HS-27A (cell line): Measurements from ENCODE around the gene TAB2.

Experiments
- DNase-seq: peaks from one replicate; pipeline ENCODE4 v3.0.0-alpha.2; 2012; ENCODE audit warnings: low read depth, missing footprints

TAB2 gene, protein sequence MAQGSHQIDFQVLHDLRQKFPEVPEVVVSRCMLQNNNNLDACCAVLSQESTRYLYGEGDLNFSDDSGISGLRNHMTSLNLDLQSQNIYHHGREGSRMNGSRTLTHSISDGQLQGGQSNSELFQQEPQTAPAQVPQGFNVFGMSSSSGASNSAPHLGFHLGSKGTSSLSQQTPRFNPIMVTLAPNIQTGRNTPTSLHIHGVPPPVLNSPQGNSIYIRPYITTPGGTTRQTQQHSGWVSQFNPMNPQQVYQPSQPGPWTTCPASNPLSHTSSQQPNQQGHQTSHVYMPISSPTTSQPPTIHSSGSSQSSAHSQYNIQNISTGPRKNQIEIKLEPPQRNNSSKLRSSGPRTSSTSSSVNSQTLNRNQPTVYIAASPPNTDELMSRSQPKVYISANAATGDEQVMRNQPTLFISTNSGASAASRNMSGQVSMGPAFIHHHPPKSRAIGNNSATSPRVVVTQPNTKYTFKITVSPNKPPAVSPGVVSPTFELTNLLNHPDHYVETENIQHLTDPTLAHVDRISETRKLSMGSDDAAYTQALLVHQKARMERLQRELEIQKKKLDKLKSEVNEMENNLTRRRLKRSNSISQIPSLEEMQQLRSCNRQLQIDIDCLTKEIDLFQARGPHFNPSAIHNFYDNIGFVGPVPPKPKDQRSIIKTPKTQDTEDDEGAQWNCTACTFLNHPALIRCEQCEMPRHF

DNA sequence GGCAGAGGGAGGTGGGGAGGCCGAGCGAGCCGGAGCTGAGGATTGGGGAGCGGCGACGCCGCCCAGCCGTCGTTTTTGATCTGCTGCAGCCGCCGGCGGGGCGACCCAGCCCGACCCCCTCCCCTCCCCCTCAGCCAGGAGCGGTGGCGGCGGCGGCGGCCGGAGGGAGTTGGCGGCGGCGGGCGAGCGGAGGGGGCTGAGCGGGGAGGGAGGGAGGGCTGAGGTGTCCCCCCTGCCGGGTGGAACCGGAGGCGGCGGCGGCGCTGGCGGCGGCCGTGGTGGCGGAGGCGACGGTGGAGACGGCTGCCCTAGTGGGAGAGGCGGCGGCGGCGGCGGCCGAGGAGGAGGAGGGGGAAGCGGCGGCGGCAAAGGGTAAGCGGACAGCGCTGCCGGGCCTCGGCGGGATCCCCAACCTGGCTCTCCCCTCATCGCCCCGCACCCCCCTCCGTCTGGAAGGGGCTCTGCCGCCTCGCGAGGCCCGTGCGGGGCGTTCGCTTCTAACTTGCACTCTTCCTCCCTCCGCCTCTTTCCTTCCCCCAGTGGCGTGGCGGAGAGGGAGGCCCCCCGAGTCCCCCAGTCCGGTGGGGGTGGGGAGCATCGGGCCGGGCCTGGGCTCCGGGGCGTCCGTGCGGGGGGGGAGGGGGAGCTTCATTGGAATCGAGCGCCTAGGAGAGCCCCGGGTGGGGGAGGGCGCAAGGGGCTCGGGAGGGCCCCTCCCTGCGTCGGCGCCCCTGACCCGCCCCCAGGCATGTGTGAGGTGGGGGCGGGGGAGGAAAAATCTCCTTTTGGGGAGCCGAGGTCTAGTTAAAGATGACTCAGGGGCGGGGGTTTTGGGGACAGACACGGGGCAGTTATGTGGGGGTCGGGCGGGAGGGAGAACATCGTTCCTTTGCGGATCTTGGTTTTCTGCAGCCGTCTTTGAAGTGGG lies at the start of gene TAB2:
Gene TAB2, plus strand, starts transcription at position 69 of the 928 bp plus-strand sequence. CDS start 52,286 bp downstream, outside the sequence.
- no peak for DNase-seq

DNA sequence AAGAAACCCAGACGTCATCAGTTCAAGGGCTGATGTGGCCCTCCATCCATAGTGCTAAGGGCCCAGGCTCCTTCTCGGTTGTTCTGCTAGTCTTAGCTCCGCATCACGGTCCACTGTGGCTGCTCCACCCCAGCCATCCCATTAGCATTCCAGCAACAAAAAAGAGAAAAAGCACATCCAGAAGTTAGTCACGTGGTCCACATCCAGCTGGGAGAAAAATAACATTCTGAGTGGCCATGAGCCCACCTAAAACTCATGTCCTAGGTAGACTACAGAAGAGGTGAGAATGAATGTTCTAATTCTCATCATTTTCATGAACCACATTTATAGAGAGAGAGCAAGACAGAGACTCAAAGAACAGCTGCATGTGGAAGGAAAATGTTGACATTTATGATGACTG lies 49.4 kb upstream of the TAB2 start:
- DNase-seq: no peak

DNA sequence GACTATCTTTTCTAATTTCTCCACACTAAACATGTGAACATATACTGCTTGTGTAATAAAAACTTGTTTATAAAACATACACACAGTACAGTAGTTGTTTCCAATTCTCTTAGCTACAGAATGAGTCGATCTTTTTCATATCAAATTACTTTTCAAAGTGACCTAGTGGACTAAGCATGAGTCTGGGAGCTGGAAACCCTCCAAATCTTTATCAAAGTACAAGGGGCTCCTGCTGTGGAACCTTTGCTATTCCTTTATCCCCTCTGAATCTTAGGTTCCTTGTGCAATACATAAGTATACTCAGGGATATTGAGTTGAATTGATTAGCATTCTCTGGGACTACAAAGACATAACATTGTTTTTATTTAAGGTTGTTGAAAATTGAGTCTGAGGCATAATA lies 48.7 kb upstream of the TAB2 start:
- DNase-seq: no peak

DNA sequence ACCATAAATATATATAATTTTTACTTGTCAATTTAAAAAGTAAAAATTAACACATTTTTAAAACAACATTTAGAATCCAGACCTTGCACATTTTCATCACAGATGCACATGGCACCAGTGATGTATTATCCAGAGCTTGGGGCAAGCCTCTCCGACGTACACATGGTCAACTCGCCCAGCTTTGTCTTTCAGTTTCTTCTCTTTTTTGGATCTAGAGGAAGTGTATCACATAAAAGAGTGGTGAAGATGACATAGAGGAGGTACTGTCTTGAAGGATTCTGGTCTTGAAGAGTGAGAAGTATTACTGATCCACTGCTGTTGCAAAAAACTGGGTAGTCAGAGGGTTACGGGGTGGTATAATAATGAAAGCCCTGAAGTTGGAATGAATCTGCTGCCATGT lies 46.9 kb upstream of the TAB2 start:
- no peak for DNase-seq

DNA sequence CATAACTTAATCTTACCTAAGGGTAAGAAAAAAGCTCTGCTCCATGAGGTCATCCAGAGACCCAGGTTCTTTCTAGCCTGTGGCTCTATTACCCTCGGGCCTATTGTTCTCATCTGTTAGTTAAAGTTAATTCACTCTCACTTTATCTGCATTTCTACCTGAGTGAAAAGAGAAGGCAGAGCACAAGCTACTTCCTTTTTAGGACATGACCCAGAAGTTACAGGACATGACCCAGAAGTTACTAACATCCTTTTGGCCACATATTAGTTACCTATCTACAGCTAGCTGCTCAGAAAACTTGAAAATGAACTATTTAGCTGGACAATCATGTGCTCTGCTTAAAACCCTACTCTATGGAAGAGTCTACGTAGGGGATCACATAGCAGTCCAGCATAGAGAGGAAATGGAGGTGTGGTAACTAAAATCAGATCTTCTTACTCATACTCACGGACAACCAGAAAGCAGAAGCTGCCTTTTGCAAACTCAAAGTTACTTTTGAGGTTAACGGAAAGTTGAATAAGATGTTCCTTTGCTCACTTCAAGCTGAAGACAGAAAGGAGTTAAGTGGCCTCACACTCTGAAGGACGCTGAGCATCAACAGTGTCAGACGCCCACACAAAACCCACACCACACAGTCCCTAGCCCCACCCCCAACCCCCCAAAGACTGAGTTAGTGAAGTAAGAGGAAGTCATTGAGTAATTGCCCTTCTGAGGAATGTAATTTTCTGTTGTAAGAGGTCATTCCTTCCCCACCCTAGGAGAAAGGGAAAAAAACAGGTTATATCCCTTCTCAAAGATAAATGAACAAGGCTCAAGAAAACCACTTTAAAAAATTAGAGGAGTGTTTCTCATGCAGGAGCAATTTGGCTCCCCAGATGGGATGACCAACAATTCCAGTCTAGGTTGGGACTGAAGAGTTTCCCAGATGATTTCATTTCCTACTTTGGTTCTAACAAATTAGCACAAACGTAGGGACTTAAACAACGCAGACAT lies 45.9 kb upstream of the TAB2 start:
- no peak for DNase-seq

DNA sequence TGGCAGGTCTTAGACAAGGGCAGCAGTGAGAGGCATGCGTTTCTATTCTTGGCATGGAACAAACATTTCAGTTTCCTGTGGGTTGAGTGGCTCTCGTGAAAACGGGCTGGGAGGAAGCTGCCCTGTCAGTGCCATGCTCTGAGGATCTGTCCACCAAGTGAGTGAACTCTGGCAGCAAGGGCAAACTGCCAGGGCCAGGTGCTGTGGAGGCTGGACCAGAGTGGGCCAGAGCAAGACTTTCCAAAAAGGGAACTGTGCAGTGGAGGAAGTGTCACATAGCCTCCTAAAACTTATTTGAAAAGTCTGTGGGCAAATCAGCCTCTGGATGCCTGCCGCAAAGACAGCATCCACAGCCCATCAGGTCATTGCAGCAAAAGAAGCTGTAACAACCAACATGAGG lies 44.2 kb upstream of the TAB2 start:
- no peak for DNase-seq

DNA sequence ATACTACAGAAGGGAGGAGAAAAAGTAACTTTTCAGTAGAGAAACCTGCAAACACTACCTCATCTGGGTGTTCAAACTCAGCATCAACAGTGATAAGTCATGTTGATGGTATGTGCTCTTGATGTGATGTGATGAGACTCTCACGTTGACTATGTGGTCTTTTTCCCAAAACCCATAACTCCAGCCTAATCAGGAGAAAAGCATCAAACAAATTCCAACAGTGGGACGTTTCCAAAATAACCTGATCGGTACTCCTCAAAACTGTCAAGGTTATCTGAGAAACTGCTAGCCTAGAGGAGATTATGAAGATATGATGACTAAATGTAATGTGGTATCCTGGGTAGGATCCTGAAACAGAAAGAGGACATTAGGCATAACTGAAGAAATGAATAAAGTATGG lies 41.9 kb upstream of the TAB2 start:
- DNase-seq: peak; percentile 3

DNA sequence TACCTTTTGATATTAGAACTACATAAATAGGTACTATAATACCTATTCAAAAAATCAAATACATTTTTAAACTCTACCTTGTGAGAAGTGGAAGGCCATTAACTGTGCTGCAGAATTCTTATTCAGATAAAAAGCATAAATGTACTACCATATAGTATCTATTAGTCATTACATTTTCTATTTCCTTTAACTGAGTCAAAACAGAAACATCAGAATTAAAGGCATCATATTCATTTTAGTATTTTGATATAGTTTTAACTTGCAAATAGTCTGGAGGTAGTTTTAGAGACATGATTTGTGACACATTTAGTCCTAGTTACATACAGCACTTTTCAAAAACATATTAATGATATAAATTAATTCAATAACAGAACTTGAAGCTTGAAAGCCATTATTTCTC lies 39.9 kb upstream of the TAB2 start:
- DNase-seq: no peak

DNA sequence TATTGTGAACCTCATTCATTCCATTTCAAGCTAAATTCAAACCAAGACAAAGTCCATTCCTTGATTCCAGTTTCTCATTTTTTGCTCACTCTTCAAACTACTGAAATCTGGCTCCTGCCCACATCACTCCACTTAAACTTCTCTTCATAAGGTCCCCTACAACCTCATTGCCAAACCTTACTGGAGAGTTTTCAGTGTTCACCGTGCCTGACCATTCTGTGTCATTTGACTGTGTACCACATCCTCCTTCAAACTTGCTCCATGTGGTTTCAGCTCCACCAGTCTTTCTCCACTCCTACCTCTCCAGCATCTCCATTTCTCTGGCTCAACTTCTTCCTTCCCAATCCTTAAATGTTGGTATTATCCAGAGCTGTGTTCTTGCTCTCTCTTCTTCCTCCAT lies 38.5 kb upstream of the TAB2 start:
- DNase-seq: no peak

DNA sequence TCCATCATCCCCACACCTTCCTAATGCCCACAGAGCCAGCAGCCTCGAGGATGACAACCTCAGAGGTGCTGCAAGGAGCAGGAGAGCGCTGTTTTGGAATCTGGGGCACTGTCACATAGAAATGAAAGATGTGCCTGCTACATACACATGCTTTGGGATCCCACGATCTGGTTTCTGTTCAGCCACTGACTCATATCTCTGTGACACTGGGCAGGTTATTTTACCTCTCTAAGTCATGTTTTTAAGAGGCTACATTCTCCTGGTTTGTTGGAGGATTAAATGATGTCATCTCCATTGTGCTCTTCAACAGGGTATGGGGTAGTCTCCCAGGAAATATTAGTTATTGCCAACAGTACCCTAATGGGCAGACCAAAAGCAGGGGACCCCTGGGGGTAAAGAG lies 32.6 kb upstream of the TAB2 start:
- no peak for DNase-seq

DNA sequence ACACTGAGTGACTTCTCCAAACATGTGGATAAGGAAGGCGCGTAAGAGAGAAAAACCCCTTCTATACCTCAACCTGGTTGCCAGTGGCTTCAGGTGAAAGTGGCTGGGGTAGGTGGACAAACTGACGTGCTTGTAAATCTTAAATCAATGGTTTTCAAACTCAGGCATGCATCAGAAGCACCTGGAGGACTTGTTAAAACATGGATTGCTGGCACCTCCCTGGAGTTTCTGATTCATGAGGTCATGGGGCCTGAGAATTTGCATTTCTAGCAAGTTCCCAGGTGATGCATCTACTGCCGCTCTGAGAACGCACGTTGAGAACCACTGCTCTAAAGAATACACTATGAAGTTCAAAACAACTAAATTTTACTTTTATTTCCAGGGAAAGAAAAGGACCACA lies 31.9 kb upstream of the TAB2 start:
- no peak for DNase-seq

DNA sequence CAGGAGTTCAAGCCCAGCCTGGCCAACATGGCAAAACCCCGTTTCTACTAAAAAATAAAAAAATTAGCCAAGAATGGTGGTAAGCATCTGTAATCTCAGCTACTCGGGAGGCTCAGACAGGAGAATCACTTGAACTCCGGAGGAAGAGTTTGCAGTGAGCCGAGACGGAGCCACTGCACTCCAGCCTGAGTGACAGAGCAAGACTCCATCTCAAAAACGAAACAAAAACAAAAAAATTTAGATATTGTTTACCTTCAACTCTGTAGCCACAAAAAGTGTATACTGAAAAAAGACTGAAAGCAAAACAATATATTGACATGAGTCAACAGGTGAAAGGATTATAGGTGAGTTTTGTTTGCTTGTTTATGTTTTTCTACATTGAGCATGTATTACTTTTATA lies 30.6 kb upstream of the TAB2 start:
- no peak for DNase-seq

DNA sequence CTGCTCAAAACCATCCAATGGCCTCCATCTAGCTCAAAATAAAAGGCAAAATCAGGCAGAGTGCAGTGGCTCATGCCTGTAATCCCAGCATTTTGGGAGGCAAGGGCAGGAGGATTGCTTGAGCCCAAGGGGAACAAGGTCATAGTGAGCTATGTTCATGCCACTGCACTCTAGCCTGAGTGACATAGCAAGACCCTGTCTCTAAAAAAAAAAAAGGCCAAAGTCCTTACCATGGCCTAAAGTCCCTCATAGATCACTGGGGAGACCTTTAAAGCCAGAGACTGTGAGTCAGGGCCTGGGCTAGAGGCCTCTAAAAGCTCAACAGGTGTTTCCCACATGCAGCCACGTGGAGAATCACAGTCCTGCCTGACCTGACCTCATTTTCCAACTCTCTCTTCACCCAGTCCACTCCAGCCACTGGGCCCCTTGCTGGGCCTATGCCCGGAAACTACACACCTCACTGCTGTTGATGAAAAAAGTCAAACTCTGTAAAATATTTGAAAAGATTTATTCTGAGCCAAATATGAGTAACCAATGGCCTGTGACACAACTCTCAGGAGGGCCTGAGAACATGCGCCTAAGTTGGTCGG lies 28.2 kb upstream of the TAB2 start:
- DNase-seq: no peak

DNA sequence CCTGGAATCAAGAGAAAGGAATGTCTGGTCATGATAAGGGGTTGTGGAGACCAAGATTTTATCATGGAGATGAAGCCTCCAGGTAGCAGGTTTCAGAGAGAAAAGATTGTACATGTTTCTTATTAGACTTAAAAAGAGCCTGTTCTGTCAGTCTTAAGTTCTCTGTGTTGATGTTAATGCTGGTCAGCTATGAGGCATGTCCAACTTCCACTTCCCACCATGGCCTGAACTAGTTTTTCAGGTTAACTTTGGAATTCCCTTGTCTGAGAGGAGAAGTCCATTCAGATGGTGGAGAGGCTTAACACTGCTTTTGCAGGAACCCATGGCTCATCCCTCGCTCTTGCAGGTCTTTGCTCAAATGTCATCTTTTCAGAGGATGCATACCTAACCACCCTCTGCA lies 27.5 kb upstream of the TAB2 start:
- no peak for DNase-seq

DNA sequence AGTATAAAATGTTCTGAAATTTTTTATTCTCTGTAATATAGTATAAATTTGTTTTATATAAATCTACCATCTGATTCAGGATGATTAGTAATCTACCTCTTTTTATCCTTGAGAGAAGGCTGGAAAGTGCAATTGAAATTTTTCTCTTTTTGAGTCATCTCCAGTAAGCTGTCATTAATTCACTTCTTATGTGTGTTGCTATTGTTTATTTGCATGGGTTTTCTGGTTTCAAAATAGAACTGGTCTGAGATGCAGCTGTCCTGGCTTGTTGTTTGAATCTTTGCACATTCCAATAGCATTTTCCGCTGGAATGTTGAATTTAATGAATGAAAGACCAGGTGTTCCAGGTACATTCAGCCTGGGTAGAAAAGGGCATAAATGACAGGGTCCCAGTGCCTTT lies 24.3 kb upstream of the TAB2 start:
- DNase-seq: no peak

DNA sequence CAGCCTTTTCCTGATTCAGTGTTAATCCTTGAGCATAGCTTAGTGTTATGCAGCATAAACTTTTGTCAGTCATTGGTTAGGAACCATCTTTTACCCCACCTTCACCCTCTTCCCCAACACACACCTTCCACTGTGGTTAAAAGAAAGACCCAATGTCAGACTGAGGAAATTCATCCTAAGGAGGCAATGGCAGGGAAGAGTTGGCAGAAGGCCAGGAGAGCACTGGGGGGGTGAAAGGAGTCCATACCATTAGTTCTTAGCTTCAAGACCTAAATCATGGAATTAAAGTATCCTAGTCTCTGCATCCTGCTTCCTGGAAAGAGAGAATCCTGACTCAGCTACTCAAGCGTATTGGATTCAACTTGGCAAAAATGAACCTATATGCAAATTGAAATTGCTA lies 16.9 kb upstream of the TAB2 start:
- no peak for DNase-seq

DNA sequence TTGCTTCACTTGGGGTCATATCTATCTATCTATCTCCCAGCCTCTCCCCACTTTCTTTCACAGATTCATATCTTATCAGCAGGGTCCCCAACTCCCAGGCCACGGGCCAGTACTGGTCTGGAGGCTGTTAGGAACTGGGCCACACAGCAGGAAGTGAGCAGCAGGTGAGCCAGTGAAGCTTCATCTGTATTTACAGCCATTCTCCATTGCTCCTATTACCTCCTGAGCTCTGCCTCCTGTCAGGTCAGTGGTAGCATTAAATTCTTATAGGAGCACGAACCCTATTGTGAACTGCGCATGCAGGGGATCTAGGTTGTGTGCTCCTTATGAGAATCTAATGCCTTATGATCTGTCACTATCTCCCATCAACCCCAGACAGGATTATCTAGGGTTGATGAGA lies 14.8 kb upstream of the TAB2 start:
- DNase-seq: no peak

DNA sequence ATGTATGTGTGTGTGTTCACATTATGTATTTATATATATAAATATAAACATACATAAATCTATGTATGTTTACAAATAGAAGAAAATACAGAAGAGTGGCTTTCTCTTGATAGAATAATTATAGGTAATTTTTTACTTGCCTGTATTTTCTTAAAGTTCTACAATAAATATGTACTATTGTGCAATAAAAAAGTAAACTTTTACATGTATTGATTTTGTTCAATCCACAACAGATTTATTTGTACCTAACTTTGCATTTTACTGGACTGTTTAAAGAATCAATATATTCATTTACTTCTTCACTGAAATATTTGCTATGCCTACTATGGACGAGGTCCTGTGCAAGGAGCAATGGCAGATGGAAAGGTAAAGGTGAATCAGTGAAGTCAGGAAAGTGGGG lies 14.0 kb upstream of the TAB2 start:
- no peak for DNase-seq

DNA sequence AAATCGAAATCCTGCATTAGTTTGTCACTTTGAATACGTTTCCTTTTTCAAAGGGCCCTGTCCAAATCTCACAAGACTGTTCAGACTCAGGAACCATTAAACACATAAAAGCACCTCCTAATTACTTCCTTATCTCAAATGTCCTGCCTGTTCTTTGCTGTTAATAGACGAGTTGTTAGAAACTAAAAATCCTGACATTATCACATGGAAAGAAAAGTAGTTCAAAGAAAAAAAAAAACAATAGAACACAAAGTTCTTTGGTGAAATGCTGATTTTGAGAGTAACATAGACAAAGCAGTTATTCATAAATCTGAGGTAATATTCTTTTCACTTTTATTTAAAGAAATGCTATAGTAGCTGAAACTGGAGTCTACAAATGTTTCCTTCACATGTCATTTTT lies 12.1 kb upstream of the TAB2 start:
- no peak for DNase-seq

DNA sequence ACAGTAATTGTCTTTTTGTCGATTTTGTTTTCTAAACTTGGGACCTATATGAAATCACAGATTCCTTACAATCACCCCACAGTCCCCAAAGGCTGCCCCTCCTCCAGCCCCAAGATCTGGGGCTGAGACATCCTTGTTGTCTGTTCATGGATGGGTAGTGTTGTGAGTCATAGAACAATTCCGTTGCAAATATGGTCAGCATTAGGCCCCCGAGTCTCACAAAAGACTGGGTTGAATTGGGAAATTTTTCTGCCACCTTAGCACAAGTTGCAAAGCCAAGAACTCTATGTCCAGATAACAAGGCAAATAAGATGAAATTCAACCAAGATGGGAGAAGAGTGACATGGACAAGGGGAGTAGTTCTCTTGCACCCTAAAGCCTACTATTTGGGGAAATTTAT lies 10.5 kb upstream of the TAB2 start:
- no peak for DNase-seq

DNA sequence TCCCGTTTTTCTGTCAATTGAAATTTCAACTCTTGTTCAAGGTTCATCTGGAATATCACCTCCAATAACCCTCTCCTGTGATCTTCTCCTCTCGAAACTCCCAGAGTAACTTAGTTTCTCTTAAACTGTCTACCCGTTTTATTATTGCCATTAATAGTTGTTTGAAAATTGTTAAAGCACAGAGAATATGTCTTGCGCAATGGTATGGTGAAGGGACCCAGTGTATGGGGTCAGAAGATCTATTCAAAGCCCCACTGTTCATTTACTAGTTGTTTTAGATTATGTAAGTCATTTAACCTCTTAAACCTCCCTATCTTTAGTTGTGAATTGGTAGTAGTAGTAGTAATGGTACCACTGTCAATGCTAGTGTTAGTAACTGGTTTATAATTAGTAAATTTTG lies 6.2 kb upstream of the TAB2 start:
- no peak for DNase-seq
